ENCODE measurements around the gene PGBD2. TPM values are rescaled to one million over a fixed set of nuclear protein-coding genes. Genes with fewer than 3 reads are reported as not detected.

PGBD2 gene, protein sequence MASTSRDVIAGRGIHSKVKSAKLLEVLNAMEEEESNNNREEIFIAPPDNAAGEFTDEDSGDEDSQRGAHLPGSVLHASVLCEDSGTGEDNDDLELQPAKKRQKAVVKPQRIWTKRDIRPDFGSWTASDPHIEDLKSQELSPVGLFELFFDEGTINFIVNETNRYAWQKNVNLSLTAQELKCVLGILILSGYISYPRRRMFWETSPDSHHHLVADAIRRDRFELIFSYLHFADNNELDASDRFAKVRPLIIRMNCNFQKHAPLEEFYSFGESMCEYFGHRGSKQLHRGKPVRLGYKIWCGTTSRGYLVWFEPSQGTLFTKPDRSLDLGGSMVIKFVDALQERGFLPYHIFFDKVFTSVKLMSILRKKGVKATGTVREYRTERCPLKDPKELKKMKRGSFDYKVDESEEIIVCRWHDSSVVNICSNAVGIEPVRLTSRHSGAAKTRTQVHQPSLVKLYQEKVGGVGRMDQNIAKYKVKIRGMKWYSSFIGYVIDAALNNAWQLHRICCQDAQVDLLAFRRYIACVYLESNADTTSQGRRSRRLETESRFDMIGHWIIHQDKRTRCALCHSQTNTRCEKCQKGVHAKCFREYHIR
- total RNA-seq (5.4 TPM), polyA plus RNA-seq (ENCODE audit: insufficient read depth in 1 of 8, insufficient read length in 8 of 8, low replicate concordance in 1 of 8) (1 to 10 TPM; 4.2 to 6.0 (median 4.8) TPM)
- long read RNA-seq, donor 1, partial matches to known transcripts: 0 of 1 reads
- long read RNA-seq, donor 1, other reads (novel, unspliced or antisense): 0 of 1 reads
- long read RNA-seq, donor 2, partial matches to known transcripts: 0 of 1 reads
- long read RNA-seq, donor 2, other reads (novel, unspliced or antisense): 0 of 1 reads
- long read RNA-seq, donor 3, partial matches to known transcripts: 0 of 2 reads
- long read RNA-seq, donor 3, other reads (novel, unspliced or antisense): 0 of 2 reads
- long read RNA-seq, donor 4, partial matches to known transcripts: 0 of 5 reads
- long read RNA-seq, donor 4, other reads (novel, unspliced or antisense): 0 of 5 reads
- long read RNA-seq, donor 5, partial matches to known transcripts: 0 of 6 reads
- long read RNA-seq, donor 5, other reads (novel, unspliced or antisense): 0 of 6 reads
- long read RNA-seq, donor 6: 0 reads
- long read RNA-seq, donor 7, partial matches to known transcripts: 0 of 1 reads
- long read RNA-seq, donor 7, other reads (novel, unspliced or antisense): 0 of 1 reads
- long read RNA-seq, donor 8, partial matches to known transcripts: 0 of 2 reads
- long read RNA-seq, donor 8, other reads (novel, unspliced or antisense): 0 of 2 reads
- long read RNA-seq, donor 9, partial matches to known transcripts: 0 of 1 reads
- long read RNA-seq, donor 9, other reads (novel, unspliced or antisense): 0 of 1 reads
- long read RNA-seq, donor 10, partial matches to known transcripts: 0 of 2 reads
- long read RNA-seq, donor 10, other reads (novel, unspliced or antisense): 0 of 2 reads
- long read RNA-seq, donor 11, partial matches to known transcripts: 0 of 1 reads
- long read RNA-seq, donor 11, other reads (novel, unspliced or antisense): 0 of 1 reads

DNA sequence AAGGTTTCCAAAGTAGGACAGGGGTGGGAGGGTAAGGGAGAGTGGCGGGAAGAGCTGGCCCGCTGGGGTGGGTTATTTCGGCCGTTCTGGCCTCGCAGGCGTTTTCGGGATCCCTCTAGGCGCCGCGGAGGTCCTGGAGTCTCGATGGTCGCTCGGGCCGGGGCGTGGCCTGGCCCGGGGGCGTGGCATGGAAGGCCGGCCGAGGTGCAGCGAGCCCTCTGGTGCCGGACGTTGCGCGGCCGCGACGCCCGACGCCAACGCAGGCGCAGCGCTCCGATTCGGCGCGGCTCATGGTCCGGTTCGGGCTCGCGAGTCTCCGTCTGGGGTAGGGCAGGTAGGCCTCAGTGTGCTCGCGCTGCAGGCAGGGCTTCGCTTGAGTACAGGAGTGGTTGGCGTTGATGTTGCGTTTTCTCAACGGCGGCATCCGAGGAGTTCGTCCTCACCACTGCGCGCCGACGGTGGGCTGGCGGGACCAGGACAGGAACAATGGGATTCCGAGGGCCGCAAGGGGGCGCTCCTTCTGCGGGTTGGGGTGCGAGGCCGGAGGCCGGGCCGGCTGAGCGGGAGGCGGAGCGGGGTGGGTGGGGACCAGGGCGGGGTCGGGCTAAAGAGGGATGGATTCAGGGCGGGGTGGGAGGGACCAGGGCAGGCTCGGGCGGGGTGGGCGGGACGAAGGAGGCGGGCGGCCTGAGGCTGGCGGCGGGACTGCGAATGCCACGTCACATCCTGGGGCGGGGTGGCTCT is at the start of gene PGBD2:
PGBD2 (plus strand) TSS at position 227 of the 744 bp plus-strand sequence. CDS start 7,628 bp downstream, outside the sequence.
- WGBS (ENCODE audit: insufficient coverage): under 1% methylated on average over 56 of the region's 80 CpGs
- DNase-seq: peak; percentile 96
- Histone ChIP-seq H3K36me3 (ENCODE audit: control insufficient read depth, insufficient read depth, low read length) (peaks cover 2% of the 10 kb centered on the region), H3K4me3 (ENCODE audit: low read length) (peak within 1 kb of the TSS; percentile 75), H3K4me1 (ENCODE audit: control insufficient read depth, insufficient read depth, low read length) (peaks cover 7% of the 10 kb centered on the region), H3K27ac (ENCODE audit: low read length) (peak within 1 kb of the TSS; percentile 98), H3K27me3 (ENCODE audit: control insufficient read depth, insufficient read depth, low read length) (no peaks in the 10 kb centered on the region), H3K9me3 (replicated peaks; ENCODE audit: control insufficient read depth, low read depth, low read length) (no peaks in the 10 kb centered on the region)

DNA sequence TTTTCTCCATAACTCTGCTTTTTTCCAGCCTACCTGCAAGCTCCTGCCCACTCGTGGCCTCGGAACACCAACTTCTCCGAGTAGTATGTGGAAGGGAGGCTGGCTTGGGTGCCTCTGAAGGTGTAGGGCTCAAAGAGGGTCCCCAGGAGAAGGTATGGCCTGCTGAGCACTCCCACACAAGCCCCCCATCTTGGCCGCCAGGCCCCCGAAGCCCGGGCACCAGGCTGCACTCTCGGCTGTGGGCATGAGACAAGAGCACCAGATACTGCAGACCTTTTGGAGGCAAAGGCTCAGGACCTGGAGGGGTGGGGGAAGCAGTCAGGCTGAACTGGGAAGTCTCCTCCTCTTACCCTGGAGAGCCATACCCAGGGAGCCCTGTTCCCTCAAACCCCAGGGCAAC is 48.8 kb upstream of the PGBD2 start:
- no peak for DNase-seq
- H3K4me1 ChIP-seq (ENCODE audit: control insufficient read depth, insufficient read depth, low read length): peaks cover 25% of the 10 kb centered on the region
- no peaks in the 10 kb centered on the region for H3K27me3 ChIP-seq (ENCODE audit: control insufficient read depth, insufficient read depth, low read length)
- WGBS (ENCODE audit: insufficient coverage): no CpG with 5 or more reads among the region's 7 CpGs
- H3K4me3 ChIP-seq (ENCODE audit: low read length): no peak overlapping the region
- no peaks in the 10 kb centered on the region for H3K9me3 ChIP-seq (replicated peaks; ENCODE audit: control insufficient read depth, low read depth, low read length)
- H3K36me3 ChIP-seq (ENCODE audit: control insufficient read depth, insufficient read depth, low read length): peaks cover 32% of the 10 kb centered on the region
- no peak overlapping the region for H3K27ac ChIP-seq (ENCODE audit: low read length)

DNA sequence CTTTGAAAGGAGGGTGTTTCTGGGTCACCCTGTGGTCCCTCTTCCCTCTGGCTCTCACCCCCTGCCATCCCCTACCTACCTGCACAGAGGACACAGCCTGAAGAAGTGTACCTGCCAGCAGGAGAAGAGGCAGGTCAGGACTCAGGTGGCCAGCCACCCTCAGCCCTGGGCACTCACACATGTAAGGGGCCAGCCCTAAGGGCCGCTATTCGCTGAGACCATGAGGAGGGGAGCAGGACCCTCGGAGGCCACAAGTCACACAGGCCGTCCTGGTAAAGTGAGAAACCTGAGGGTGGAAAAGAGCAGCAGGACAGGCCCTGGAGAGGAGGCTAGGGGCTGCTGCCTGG is 48.3 kb upstream of the PGBD2 start:
- Histone ChIP-seq H3K27me3 (ENCODE audit: control insufficient read depth, insufficient read depth, low read length) (no peaks in the 10 kb centered on the region), H3K36me3 (ENCODE audit: control insufficient read depth, insufficient read depth, low read length) (peaks cover 29% of the 10 kb centered on the region), H3K4me3 (ENCODE audit: low read length) (peak overlapping the region; percentile 85), H3K27ac (ENCODE audit: low read length) (peak overlapping the region; percentile 91), H3K4me1 (ENCODE audit: control insufficient read depth, insufficient read depth, low read length) (peaks cover 27% of the 10 kb centered on the region), H3K9me3 (replicated peaks; ENCODE audit: control insufficient read depth, low read depth, low read length) (no peaks in the 10 kb centered on the region)
- no peak for DNase-seq
- WGBS (ENCODE audit: insufficient coverage): no CpG with 5 or more reads among the region's 4 CpGs

DNA sequence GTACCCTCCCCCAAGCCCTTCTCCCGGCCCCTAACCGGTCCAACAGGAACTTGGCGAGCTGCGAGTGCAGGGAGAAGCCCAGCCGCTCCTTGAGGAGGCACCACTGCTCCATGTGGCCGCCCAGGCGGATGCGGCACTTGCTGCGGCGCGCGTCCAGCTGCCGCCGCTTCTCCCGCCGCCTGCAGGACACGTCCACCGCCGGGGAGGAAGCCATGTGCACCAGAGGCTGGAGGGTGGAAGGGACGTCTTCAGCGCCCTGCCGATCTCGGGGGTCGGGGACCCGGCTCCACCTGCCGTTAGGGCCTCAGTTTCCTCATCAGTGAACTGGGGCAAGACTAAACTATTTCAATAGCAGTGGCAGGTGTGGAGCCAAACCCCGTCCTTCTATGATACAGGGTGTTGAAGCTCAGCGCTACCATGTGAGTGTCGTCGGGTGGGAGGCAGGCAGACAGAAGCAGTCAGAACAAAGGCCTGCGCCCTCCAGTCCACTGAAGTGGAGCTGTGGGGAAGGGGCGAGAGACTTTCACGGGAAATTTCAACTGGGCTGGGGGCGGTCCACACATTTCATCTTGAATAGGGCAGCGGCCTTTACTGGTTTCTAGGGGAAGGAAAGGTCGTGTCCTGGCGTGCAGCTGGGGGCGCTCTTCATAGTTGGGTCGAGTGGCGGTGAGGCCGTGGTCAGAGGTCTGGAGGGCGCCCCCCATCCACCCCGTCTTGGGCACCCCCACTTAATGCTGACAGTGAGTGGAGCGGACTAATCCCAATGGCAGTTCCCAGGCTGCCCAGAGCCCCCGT is 47.7 kb upstream of the PGBD2 start:
- peak overlapping the region; percentile 85 for H3K4me3 ChIP-seq (ENCODE audit: low read length)
- peaks cover 33% of the 10 kb centered on the region for H3K4me1 ChIP-seq (ENCODE audit: control insufficient read depth, insufficient read depth, low read length)
- H3K27me3 ChIP-seq (ENCODE audit: control insufficient read depth, insufficient read depth, low read length): no peaks in the 10 kb centered on the region
- DNase-seq: peak; percentile 80
- under 1% methylated on average over 40 of the region's 45 CpGs for WGBS (ENCODE audit: insufficient coverage)
- H3K9me3 ChIP-seq (replicated peaks; ENCODE audit: control insufficient read depth, low read depth, low read length): no peaks in the 10 kb centered on the region
- H3K27ac ChIP-seq (ENCODE audit: low read length): peak overlapping the region; percentile 91
- H3K36me3 ChIP-seq (ENCODE audit: control insufficient read depth, insufficient read depth, low read length): peaks cover 25% of the 10 kb centered on the region

DNA sequence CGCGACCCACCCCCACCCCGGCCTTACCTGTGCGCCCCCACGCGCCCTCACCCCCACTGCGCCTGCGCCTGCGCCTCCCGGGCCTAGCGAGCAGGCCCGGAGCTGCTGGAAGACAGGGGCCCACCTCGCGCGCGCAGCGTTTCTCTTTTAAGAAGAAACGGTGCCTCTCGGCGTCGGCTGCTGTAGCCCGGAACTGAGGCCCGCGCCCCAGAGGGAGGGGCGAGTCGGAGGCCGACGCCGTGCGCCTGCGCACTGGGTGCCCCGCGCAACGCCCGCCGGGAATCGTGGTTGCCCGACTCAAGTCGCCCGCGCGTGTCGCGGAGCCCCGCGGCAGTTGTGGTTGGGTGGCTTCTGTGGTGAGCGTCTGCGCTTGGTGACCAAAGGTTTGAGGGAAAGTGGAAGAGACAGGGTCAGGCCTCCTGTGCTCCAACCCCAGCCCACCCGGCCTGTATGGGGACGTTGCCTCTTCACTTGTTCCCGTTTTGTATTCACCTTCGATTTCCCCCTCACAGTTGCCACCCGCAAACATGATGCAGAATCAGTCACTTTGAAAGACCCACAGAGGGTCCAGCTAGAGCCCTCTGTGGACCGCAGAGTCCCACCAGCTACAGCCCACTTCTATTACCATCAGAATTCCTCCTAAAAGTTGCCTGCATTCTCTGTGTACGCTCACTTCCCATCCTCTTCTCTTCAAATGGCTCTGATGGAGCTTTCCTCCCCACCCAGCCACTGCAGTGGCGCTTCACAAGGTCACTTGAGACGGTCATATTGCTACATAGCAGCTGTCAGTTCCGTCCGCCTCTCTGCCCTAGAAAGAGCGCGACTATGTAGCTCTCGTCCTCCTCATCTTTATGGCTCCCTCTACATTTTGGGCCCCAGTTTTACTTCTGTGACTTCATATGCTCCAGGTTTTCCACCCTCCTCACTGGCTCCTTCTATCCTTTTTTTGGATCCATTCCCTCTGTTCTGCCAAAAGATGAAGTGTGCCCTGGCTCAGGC is 46.8 kb upstream of the PGBD2 start, which contains the start of gene ZNF692:
ZNF692 (minus strand) TSS at position 195 of the 999 bp plus-strand sequence. CDS start 776 bp downstream, outside the sequence.
- peak; percentile 99 for DNase-seq
- 2% methylated on average over 58 of the region's 62 CpGs for WGBS (ENCODE audit: insufficient coverage)
- Histone ChIP-seq H3K4me1 (ENCODE audit: control insufficient read depth, insufficient read depth, low read length) (peaks cover 40% of the 10 kb centered on the region), H3K9me3 (replicated peaks; ENCODE audit: control insufficient read depth, low read depth, low read length) (no peaks in the 10 kb centered on the region), H3K36me3 (ENCODE audit: control insufficient read depth, insufficient read depth, low read length) (peaks cover 16% of the 10 kb centered on the region), H3K27ac (ENCODE audit: low read length) (peak within 1 kb of the TSS; percentile 99), H3K4me3 (ENCODE audit: low read length) (peak within 1 kb of the TSS; percentile 85), H3K27me3 (ENCODE audit: control insufficient read depth, insufficient read depth, low read length) (no peaks in the 10 kb centered on the region)

DNA sequence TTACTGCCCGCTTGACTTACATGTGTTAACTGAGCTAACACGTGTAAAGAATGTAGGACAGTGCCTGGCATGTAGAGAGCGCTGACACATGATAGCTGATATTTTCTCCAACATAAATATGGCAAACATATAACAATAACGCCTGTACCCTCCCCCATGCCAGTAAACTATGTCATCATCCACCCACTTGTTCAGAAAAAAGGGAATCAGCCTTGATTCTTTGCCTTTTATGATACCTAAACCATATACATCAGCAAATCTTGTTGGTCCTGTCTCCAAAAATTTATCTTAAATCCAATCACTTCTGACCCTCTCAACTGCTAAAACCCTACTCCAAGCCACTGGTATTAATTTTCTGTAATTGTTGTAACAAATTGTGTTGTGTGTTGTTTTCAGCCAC is 46.0 kb upstream of the PGBD2 start:
- Histone ChIP-seq H3K27ac (ENCODE audit: low read length) (peak overlapping the region; percentile 99), H3K36me3 (ENCODE audit: control insufficient read depth, insufficient read depth, low read length) (peaks cover 9% of the 10 kb centered on the region), H3K27me3 (ENCODE audit: control insufficient read depth, insufficient read depth, low read length) (no peaks in the 10 kb centered on the region), H3K9me3 (replicated peaks; ENCODE audit: control insufficient read depth, low read depth, low read length) (no peaks in the 10 kb centered on the region), H3K4me1 (ENCODE audit: control insufficient read depth, insufficient read depth, low read length) (peaks cover 40% of the 10 kb centered on the region), H3K4me3 (ENCODE audit: low read length) (no peak overlapping the region)
- DNase-seq: no peak
- WGBS (ENCODE audit: insufficient coverage): 69% methylated on average over 3 of the region's 4 CpGs

DNA sequence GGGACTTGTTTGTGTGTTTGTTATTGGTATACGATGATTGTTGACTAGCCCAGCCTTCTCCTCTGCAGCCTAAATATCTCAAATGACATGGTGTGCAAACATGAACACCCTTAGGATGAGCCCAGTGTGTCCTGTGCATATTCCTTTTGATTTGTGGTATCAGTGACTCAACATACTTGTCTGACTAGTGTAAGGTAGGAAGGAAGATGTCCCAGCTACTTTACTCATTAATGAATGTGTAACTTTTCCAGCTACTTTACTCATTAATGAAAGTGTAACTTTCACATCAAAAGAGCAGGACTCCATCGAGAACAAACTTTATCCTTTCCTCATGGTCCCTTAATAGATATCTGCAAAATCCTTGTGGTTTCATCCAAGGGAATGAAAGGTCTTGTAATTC is 44.4 kb upstream of the PGBD2 start:
- no CpG with 5 or more reads among the region's 2 CpGs for WGBS (ENCODE audit: insufficient coverage)
- Histone ChIP-seq H3K27ac (ENCODE audit: low read length) (no peak overlapping the region), H3K4me1 (ENCODE audit: control insufficient read depth, insufficient read depth, low read length) (peaks cover 40% of the 10 kb centered on the region), H3K4me3 (ENCODE audit: low read length) (no peak overlapping the region), H3K36me3 (ENCODE audit: control insufficient read depth, insufficient read depth, low read length) (no peaks in the 10 kb centered on the region), H3K27me3 (ENCODE audit: control insufficient read depth, insufficient read depth, low read length) (no peaks in the 10 kb centered on the region), H3K9me3 (replicated peaks; ENCODE audit: control insufficient read depth, low read depth, low read length) (no peaks in the 10 kb centered on the region)
- no peak for DNase-seq

DNA sequence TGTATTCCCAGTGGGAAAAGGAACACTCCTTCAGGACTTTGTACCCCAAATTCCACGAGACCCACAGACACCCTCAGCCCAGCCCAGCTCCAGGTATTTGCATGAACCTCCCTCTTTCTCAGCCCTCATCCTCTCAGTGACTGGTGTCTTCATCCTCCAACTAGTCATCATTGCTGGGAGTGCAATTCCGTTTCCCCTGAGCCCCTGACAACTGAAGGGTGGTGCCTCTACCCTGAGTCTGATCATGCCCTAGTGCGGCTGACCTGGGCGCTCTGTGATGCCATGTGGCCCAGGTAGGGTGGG is 43.4 kb upstream of the PGBD2 start:
- H3K9me3 ChIP-seq (replicated peaks; ENCODE audit: control insufficient read depth, low read depth, low read length): no peaks in the 10 kb centered on the region
- no peaks in the 10 kb centered on the region for H3K36me3 ChIP-seq (ENCODE audit: control insufficient read depth, insufficient read depth, low read length)
- no peak overlapping the region for H3K27ac ChIP-seq (ENCODE audit: low read length)
- peaks cover 33% of the 10 kb centered on the region for H3K4me1 ChIP-seq (ENCODE audit: control insufficient read depth, insufficient read depth, low read length)
- H3K27me3 ChIP-seq (ENCODE audit: control insufficient read depth, insufficient read depth, low read length): no peaks in the 10 kb centered on the region
- DNase-seq: no peak
- 19% methylated on average over 4 of the region's 4 CpGs for WGBS (ENCODE audit: insufficient coverage)
- peak overlapping the region; percentile 54 for H3K4me3 ChIP-seq (ENCODE audit: low read length)

Data from muscle of leg (tissue), 16 donors.